IPS-20b (cell line): ENCODE data around the gene NOTCH1.

Experiments
- H3K27ac ChIP-seq: one replicate; pipeline ENCODE4 v1.5.1; 2013; ENCODE audit warnings: low read length
- H3K27me3 ChIP-seq: 2 replicates; pipeline ENCODE4 v1.6.1; 2013; ENCODE audit warnings: mild to moderate bottlenecking, low read length, inconsistent platforms; ENCODE audit not compliant: insufficient read depth
- H3K36me3 ChIP-seq: 2 replicates; pipeline ENCODE4 v1.6.1; 2013; ENCODE audit warnings: low read depth, mild to moderate bottlenecking, inconsistent platforms, low read length, moderate library complexity; ENCODE audit not compliant: insufficient read depth
- H3K4me1 ChIP-seq: 2 replicates; pipeline ENCODE4 v1.6.1; 2013; ENCODE audit warnings: mild to moderate bottlenecking, control low read depth, inconsistent platforms, low read length, moderate library complexity; ENCODE audit not compliant: insufficient read depth
- H3K4me3 ChIP-seq: 2 replicates; pipeline ENCODE4 v1.5.1; 2013; ENCODE audit warnings: mild to moderate bottlenecking, low read length, inconsistent platforms
- H3K9ac ChIP-seq: 2 replicates; pipeline ENCODE4 v1.6.1; 2013; ENCODE audit warnings: low read depth, mild to moderate bottlenecking, inconsistent platforms, low read length, moderate library complexity
- H3K9me3 ChIP-seq: 2 replicates; pipeline ENCODE4 v1.6.1; 2013; ENCODE audit warnings: mild to moderate bottlenecking, low read depth, low read length, inconsistent platforms; ENCODE audit not compliant: insufficient read depth

Gene NOTCH1

DNA sequence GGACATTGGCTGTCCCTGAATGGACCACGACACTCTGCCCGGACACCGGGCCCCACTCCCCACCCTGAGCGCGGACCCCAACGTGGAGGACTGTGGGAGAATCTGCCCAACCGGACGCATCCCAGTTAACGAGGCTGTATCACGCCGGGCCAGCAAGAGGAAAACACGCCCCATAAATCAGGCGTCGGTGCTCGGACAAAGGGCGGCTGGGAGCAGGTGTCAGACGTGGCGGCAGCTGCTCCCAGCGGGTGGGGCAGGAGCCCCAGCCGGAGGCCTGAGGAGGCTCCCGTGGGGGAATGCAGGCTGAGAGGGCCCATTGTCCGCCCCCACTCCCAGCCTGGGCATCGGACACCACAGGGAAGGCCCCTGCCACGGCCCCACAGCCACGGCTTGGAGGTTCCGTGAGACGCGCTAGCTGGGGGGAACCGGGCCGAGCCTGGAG, 19.2 kb downstream of the NOTCH1 start:
- Histone ChIP-seq H3K9ac (no peak overlapping the region), H3K9me3 (no peaks in the 10 kb centered on the region), H3K27me3 (no peaks in the 10 kb centered on the region), H3K27ac (no peak overlapping the region), H3K36me3 (no peaks in the 10 kb centered on the region), H3K4me3 (no peak overlapping the region), H3K4me1 (peaks cover 4% of the 10 kb centered on the region; the same call in 1 of the 2 replicates)

- Histone ChIP-seq H3K27ac (no peak overlapping the region), H3K4me1 (peaks cover 4% of the 10 kb centered on the region; the same call in 1 of the 2 replicates), H3K36me3 (no peaks in the 10 kb centered on the region), H3K27me3 (no peaks in the 10 kb centered on the region), H3K4me3 (no peak overlapping the region), H3K9ac (no peak overlapping the region), H3K9me3 (no peaks in the 10 kb centered on the region)
These were observed 19.9 kb downstream of the NOTCH1 start for GRCh38 chr9:136525841-136526499.

DNA sequence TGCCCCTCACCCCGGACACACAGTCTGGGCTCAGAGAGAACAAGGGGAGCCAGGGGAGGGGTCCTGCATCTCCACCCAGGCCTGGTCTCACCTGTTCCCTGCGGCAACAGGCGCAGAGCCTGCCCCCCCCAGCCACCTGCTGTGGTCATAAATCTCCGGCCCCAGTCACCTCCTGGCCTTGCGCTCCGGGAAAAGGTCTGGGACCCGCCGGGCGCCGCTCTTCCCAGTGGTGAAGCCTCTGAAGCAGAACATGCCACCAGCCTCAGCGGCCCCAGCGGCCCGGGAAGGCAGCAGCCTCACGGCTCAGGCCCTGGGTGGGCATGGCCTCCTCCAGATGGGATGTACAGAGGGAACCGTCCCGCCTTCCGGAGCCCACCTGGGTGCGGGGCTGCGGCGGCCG, 20.6 kb downstream of the NOTCH1 start:
- Histone ChIP-seq H3K9ac (no peak overlapping the region), H3K9me3 (no peaks in the 10 kb centered on the region), H3K4me1 (no peaks in the 10 kb centered on the region; the same call in 1 of the 2 replicates), H3K27me3 (no peaks in the 10 kb centered on the region), H3K27ac (no peak overlapping the region), H3K4me3 (no peak overlapping the region), H3K36me3 (no peaks in the 10 kb centered on the region)

- Histone ChIP-seq H3K36me3 (peaks cover 20% of the 10 kb centered on the region), H3K9me3 (no peaks in the 10 kb centered on the region), H3K9ac (no peak overlapping the region), H3K4me3 (no peak overlapping the region), H3K27ac (no peak overlapping the region), H3K4me1 (no peaks in the 10 kb centered on the region), H3K27me3 (no peaks in the 10 kb centered on the region)
These were observed 23.3 kb downstream of the NOTCH1 start for GRCh38 chr9:136522314-136523237.

DNA sequence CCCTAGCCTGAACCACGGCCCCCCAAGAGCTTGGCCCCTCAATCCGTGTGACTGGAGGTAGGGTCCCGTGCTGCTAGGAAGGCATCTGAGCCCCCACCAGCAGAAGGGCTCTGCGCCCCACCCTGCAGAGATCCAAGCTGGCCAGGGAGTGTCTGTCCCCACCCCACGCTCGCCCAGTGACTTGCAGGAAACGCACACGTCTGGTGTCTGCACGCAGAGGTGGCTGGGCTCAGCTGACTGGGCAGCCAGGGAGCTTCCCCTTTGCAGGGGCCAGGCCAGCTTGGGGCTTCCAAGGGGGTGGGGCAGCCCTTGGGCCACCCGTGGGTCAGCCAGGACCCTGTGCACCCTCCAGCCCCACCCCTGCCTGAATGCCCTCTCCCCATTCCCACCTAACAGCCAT, 24.3 kb downstream of the NOTCH1 start:
- Histone ChIP-seq H3K27ac (no peak overlapping the region), H3K4me3 (no peak overlapping the region), H3K9me3 (no peaks in the 10 kb centered on the region), H3K4me1 (no peaks in the 10 kb centered on the region), H3K9ac (no peak overlapping the region), H3K36me3 (peaks cover 28% of the 10 kb centered on the region), H3K27me3 (no peaks in the 10 kb centered on the region)

DNA sequence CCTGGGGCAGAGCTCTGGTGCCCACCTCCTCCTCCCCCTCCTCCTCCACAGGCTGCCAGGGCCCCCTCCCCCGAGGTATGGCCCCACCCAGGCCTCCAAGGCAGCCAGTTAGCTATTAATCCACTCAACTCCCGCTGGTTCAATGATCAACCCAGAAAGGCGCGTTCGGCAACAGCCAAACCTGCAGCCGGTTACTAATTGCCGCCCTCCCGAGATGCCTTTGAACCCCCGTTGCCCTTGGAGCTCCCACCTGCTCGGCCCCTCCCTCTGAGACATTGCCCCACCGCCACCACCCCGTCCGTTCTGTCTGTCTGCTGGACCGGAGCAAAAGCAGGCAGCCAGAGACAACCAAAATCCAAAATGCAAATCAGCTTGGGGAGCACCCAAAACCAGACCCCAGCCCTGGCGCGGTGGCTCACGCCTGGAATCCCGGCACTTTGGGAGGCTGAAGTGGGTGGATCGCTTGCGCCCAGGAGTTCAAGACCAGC, 25.8 kb downstream of the NOTCH1 start:
- Histone ChIP-seq H3K27ac (no peak overlapping the region), H3K9ac (no peak overlapping the region), H3K9me3 (no peaks in the 10 kb centered on the region), H3K36me3 (peaks cover 42% of the 10 kb centered on the region), H3K4me1 (no peaks in the 10 kb centered on the region), H3K4me3 (no peak overlapping the region), H3K27me3 (no peaks in the 10 kb centered on the region)

GRCh38 chr9:136519263-136520052, 26.4 kb downstream of the NOTCH1 start:
- Histone ChIP-seq H3K36me3 (peaks cover 49% of the 10 kb centered on the region), H3K27ac (no peak overlapping the region), H3K9ac (no peak overlapping the region), H3K9me3 (no peaks in the 10 kb centered on the region), H3K4me1 (no peaks in the 10 kb centered on the region), H3K4me3 (no peak overlapping the region), H3K27me3 (no peaks in the 10 kb centered on the region)

DNA sequence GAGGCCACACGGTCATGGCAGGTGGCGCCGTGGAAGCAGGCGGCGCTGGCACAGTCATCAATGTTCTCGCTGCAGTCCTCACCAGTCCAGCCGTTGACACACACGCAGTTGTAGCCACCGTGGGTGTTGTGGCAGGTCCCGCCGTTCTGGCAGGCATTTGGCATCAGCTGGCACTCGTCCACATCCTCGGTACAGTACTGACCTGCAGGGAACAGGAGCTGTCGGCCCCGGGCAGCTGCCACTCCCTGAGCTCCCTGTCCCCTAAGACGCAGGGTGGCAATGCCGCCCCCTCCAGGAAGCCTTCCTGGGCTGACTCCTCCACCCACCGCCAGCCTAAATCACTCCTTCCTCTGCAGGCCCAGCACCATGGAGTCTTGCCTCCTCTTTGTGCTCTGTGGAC, 27.2 kb downstream of the NOTCH1 start:
- no peaks in the 10 kb centered on the region for H3K27me3 ChIP-seq
- no peaks in the 10 kb centered on the region for H3K9me3 ChIP-seq
- no peak overlapping the region for H3K27ac ChIP-seq
- H3K36me3 ChIP-seq = peaks cover 56% of the 10 kb centered on the region
- no peak overlapping the region for H3K9ac ChIP-seq
- no peaks in the 10 kb centered on the region for H3K4me1 ChIP-seq
- no peak overlapping the region for H3K4me3 ChIP-seq

DNA sequence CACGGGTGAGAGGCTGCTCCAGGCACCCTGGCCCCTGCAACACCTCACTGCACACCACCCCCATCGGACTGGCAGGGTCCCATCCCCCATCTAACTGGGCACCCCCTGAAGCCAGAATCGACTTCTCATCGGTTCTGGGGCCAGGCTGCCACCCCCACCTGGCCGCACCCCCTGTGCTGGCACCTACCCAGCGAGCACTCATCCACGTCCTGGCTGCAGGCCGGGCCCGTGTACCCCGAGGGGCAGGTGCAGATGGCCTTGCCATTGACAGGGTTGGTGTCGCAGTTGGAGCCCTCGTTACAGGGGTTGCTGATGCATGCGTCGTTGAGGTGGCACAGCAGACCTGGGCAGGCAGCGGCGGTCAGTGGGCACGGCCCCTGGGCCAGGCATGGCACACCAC, 27.9 kb downstream of the NOTCH1 start:
- Histone ChIP-seq H3K36me3 (peaks cover 62% of the 10 kb centered on the region), H3K9ac (no peak overlapping the region), H3K27me3 (no peaks in the 10 kb centered on the region), H3K27ac (no peak overlapping the region), H3K4me3 (no peak overlapping the region), H3K4me1 (no peaks in the 10 kb centered on the region), H3K9me3 (no peaks in the 10 kb centered on the region)

DNA sequence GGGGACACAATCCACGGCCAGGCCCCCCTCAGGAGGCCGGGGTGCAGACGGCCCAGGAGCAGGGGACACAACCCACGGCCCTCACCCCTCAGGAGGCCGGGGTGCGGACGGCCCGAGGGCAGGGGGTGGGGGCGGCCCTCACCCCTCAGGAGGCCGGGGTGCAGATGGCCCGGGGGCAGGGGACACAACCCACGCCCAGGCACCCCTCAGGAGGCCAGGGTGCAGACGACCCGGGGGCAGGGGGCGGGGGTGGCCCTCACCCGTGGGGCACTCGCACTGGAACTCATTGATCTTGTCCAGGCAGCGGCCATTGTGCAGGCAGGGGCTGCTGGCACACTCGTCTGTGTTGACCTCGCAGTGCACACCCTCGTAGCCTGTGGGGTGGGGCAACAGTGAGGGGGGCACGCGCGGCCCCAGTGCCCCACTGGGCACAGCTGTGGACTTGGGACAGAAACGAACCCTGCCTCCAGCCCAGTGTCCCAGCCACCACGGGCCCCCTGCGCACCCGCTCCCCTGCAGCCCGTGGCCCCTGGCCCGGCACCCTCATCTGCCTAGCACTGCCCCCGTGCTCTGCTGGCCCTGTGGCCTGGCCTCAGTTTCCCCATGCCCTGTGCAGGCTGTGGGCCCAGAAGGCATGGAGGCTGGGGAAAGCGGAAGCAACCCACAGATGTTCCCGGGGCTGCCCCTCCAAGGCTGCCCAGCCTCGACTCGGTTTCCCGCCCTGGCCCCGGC, 28.7 kb downstream of the NOTCH1 start:
- H3K27me3 ChIP-seq = no peaks in the 10 kb centered on the region
- peaks cover 67% of the 10 kb centered on the region for H3K36me3 ChIP-seq
- no peak overlapping the region for H3K9ac ChIP-seq
- H3K4me1 ChIP-seq = no peaks in the 10 kb centered on the region
- no peak overlapping the region for H3K4me3 ChIP-seq
- H3K27ac ChIP-seq = no peak overlapping the region
- no peaks in the 10 kb centered on the region for H3K9me3 ChIP-seq

DNA sequence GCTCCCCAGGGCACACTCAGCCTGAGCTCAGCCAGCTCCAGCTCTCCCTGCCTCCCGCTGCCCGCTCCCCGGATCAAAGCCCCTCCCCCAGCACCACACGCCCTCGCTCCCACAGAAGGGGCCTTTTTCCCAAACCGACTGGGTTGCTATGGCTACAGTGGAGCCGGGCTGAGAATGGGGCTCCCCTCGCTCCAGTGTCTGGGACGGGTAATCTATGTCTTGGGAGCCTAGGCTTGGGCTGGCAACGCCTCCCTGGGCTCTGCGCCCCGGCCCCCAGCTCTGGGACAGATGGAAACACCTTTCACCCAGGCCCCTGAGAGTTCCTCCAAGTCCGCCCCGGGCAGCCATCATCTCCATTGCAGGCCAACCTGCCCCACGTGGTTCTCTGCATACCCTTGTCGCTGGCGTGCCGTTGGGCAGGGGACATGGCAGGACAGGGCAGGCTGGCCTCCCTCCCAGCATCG, 29.6 kb downstream of the NOTCH1 start:
- Histone ChIP-seq H3K4me1 (no peaks in the 10 kb centered on the region), H3K4me3 (no peak overlapping the region), H3K27ac (no peak overlapping the region), H3K9me3 (no peaks in the 10 kb centered on the region), H3K27me3 (no peaks in the 10 kb centered on the region), H3K9ac (no peak overlapping the region), H3K36me3 (peaks cover 76% of the 10 kb centered on the region)
